Stimulated activated CD4-positive, alpha-beta T cell treated with anti-CD3 and anti-CD28 coated beads, Interleukin-4, amount 100 ng/mL, for 1 hour (primary cell): ENCODE results near the gene ATF2.

Experiments
- DNase-seq: peaks from one replicate; pipeline ENCODE4 v3.0.0-alpha.2; 2020

Gene ATF2

GRCh38 chr2:175074478-175074877 lies 93.5 kb downstream of the ATF2 start:
- DNase-seq = no peak

- no peak for DNase-seq
Measured at GRCh38 chr2:175068534-175068933, 99.5 kb downstream of the ATF2 start.

- no peak for DNase-seq
Measured at GRCh38 chr2:175066411-175066810, 101.6 kb downstream of the ATF2 start.

- no peak for DNase-seq
Measured at GRCh38 chr2:175064797-175065196, 103.2 kb downstream of the ATF2 start.

- no peak for DNase-seq
Measured at GRCh38 chr2:175063741-175064140, 104.3 kb downstream of the ATF2 start.

- DNase-seq = no peak
Measured at GRCh38 chr2:175062787-175063585, 105.0 kb downstream of the ATF2 start.

- DNase-seq = no peak
Measured at GRCh38 chr2:175057078-175057685, 110.8 kb downstream of the ATF2 start.

- DNase-seq = no peak
Measured at GRCh38 chr2:175055993-175056392, 112.0 kb downstream of the ATF2 start.

- DNase-seq = no peak
Measured at GRCh38 chr2:175054340-175054739, 113.7 kb downstream of the ATF2 start.

GRCh38 chr2:175049661-175050060 lies 118.3 kb downstream of the ATF2 start:
- DNase-seq = no peak

- DNase-seq = no peak
Measured at GRCh38 chr2:175048275-175048674, 119.7 kb downstream of the ATF2 start.

- no peak for DNase-seq
Measured at GRCh38 chr2:175039490-175039889, 128.5 kb downstream of the ATF2 start.

- no peak for DNase-seq
Measured at GRCh38 chr2:175039031-175039430, 129.0 kb downstream of the ATF2 start.

GRCh38 chr2:175037941-175038340 lies 130.1 kb downstream of the ATF2 start:
- no peak for DNase-seq

GRCh38 chr2:175036582-175037018 lies 131.4 kb downstream of the ATF2 start:
- no peak for DNase-seq

- DNase-seq = no peak
Measured at GRCh38 chr2:175035806-175036205, 132.2 kb downstream of the ATF2 start.

- no peak for DNase-seq
Measured at GRCh38 chr2:175034716-175035115, 133.3 kb downstream of the ATF2 start.

- no peak for DNase-seq
Measured at GRCh38 chr2:175030380-175031271, 137.4 kb downstream of the ATF2 start.

- DNase-seq = no peak
Measured at GRCh38 chr2:175027755-175028154, 140.2 kb downstream of the ATF2 start.

- no peak for DNase-seq
Measured at GRCh38 chr2:175026385-175026784, 141.6 kb downstream of the ATF2 start.

GRCh38 chr2:175025946-175026345 lies 142.1 kb downstream of the ATF2 start:
- no peak for DNase-seq

- no peak for DNase-seq
Measured at GRCh38 chr2:175025233-175025632, 142.8 kb downstream of the ATF2 start.

- DNase-seq = no peak
Measured at GRCh38 chr2:175022923-175023322, 145.1 kb downstream of the ATF2 start.
